Fibroblast of mammary gland (primary cell): ENCODE measurements around the gene CFAP141.

Experiments used
- DNase-seq: peaks from one replicate; pipeline ENCODE4 v3.0.0-alpha.2; 2010; ENCODE audit warnings: low read depth
- H3K4me3 ChIP-seq: 2 replicates; pipeline ENCODE4 v1.5.1; 2011; ENCODE audit warnings: low read depth, mild to moderate bottlenecking, low read length, moderate library complexity; ENCODE audit not compliant: control insufficient read depth
- CTCF ChIP-seq: conservative IDR thresholded peaks from 2 replicates; pipeline ENCODE4 v1.5.1; 2011; ENCODE audit warnings: low read depth, low read length, inconsistent platforms; ENCODE audit not compliant: control insufficient read depth, insufficient read depth

The CFAP141 gene

GRCh38 chr1:154181944-154182343, 24.2 kb downstream of the CFAP141 start:
- H3K4me3 ChIP-seq, result peak overlapping the region; percentile 99
- no peak for TF ChIP-seq CTCF
- DNase-seq, result no peak

- H3K4me3 ChIP-seq, result peak overlapping the region; percentile 23
- DNase-seq, result no peak
- no peak for TF ChIP-seq CTCF
Measured at GRCh38 chr1:154179946-154180687, 26.0 kb downstream of the CFAP141 start.

GRCh38 chr1:154178911-154179811, 27.0 kb downstream of the CFAP141 start:
- peak overlapping the region; percentile 4 for H3K4me3 ChIP-seq
- DNase-seq, result peak; percentile 24
- TF ChIP-seq CTCF, result no peak

- TF ChIP-seq CTCF, result no peak
- no peak overlapping the region for H3K4me3 ChIP-seq
- no peak for DNase-seq
Measured at GRCh38 chr1:154178013-154178412, 28.1 kb downstream of the CFAP141 start.

GRCh38 chr1:154176337-154176736, 29.8 kb downstream of the CFAP141 start:
- no peak for TF ChIP-seq CTCF
- DNase-seq, result peak; percentile 84
- no peak overlapping the region for H3K4me3 ChIP-seq

- DNase-seq, result no peak
- H3K4me3 ChIP-seq, result no peak overlapping the region
- no peak for TF ChIP-seq CTCF
Measured at GRCh38 chr1:154174654-154175053, 31.5 kb downstream of the CFAP141 start.
